ENCODE data around the gene ZNF778.

GRCh38 chr16:89187032-89187769 is 30.3 kb upstream of the ZNF778 start:
- no peak for TF ChIP-seq ZFX (IDR thresholded peaks at IDR 0.05)
- no peak for TF ChIP-seq EZH2 (IDR thresholded peaks at IDR 0.05)
- TF ChIP-seq CTCF (IDR thresholded peaks at IDR 0.05 in 2 of 3, conservative IDR thresholded peaks at IDR 0.05 in 1 of 3; ENCODE audit: borderline replicate concordance in 1 of 3, insufficient read depth in 1 of 3, low read depth in 2 of 3, low read length in 2 of 3), result no peak
- no peak for TF ChIP-seq SRF (IDR thresholded peaks at IDR 0.05; ENCODE audit: low read depth)
- TF ChIP-seq ZNF274 (IDR thresholded peaks at IDR 0.05; ENCODE audit: low read depth, low read length), result no peak
